Peyer's patch (tissue), 4 donors: ENCODE measurements around the gene ME2. TPM values are rescaled to one million over a fixed set of nuclear protein-coding genes. Genes with fewer than 3 reads are reported as not detected.
A peak's percentile ranks its signal among the peaks of the same experiment; 100 is the strongest.

Experiments
- DNase-seq, 3 donors: peaks; one replicate each; pipeline ENCODE4 v3.0.0-alpha.2; 2017 to 2019
- H3K27ac ChIP-seq, 4 donors: fragments of 200-600 bp; sonication (generic); one replicate each; pipeline ENCODE4 v1.5.1; 2016 to 2019
- H3K27me3 ChIP-seq, 2 donors: fragments of 200-600 bp; sonication (generic); one replicate each; pipeline ENCODE4 v1.5.1; 2019
- H3K36me3 ChIP-seq, 3 donors: fragments of 200-600 bp; sonication (generic); one replicate each; pipeline ENCODE4 v1.5.1; 2016 to 2019
- H3K4me1 ChIP-seq, 4 donors: fragments of 200-600 bp; sonication (generic); one replicate each; pipeline ENCODE4 v1.5.1; 2016 to 2019
- H3K4me3 ChIP-seq, 4 donors: fragments of 200-600 bp; sonication (generic); 1 replicate in 3 of 4; 2 replicates in 1 of 4; pipeline ENCODE4 v1.5.1; 2016 to 2019; ENCODE audit warnings: mild to moderate bottlenecking in 1 of 4
- H3K9me3 ChIP-seq, 4 donors: fragments of 200-600 bp; sonication (generic); one replicate each; pipeline ENCODE4 v1.5.1; 2016 to 2019; ENCODE audit warnings: mild to moderate bottlenecking in 1 of 4
- POLR2A ChIP-seq, 2 donors: fragments of 450-650 bp; IDR thresholded peaks; one replicate each; pipeline ENCODE4 v1.5.1; 2017; ENCODE audit warnings: antibody characterized with exemption in 2 of 2, mild to moderate bottlenecking in 2 of 2, moderate library complexity in 2 of 2
- total RNA-seq, 4 donors: library from RNA; depleted of rRNA; stranded (reverse); fragments of >200 nt; gene quantifications; one replicate each; pipeline ENCODE4 v1.1.0, GENCODE V29; 2016
- TF ChIP-seq, protein P1 (sequence below), 6 experiments: fragments of 450-650 bp in 4 of 6; fragments of 200-600 bp in 2 of 6; sonication (generic) in 1 of 6; IDR thresholded peaks; one replicate each; pipeline ENCODE4 v1.5.1; 2017 to 2019; ENCODE audit warnings: antibody characterized with exemption in 6 of 6, mild to moderate bottlenecking in 3 of 6, moderate library complexity in 1 of 6

The ME2 gene
- total RNA-seq, 4 donors from 2014 or later, result 54.5 to 147 (median 99.1) TPM

- Histone ChIP-seq H3K9me3 (no peaks in the 10 kb centered on the region), H3K27me3 (no peaks in the 10 kb centered on the region), H3K4me3 (no peak overlapping the region), H3K36me3 (no peaks in the 10 kb centered on the region), H3K27ac (no peak overlapping the region), H3K4me1 (no peaks in the 10 kb centered on the region)
- TF ChIP-seq, protein P1, sequence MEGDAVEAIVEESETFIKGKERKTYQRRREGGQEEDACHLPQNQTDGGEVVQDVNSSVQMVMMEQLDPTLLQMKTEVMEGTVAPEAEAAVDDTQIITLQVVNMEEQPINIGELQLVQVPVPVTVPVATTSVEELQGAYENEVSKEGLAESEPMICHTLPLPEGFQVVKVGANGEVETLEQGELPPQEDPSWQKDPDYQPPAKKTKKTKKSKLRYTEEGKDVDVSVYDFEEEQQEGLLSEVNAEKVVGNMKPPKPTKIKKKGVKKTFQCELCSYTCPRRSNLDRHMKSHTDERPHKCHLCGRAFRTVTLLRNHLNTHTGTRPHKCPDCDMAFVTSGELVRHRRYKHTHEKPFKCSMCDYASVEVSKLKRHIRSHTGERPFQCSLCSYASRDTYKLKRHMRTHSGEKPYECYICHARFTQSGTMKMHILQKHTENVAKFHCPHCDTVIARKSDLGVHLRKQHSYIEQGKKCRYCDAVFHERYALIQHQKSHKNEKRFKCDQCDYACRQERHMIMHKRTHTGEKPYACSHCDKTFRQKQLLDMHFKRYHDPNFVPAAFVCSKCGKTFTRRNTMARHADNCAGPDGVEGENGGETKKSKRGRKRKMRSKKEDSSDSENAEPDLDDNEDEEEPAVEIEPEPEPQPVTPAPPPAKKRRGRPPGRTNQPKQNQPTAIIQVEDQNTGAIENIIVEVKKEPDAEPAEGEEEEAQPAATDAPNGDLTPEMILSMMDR (IDR thresholded peaks at IDR 0.05), result no peak
- TF ChIP-seq POLR2A (IDR thresholded peaks at IDR 0.05), result no peak
- DNase-seq, result no peak
Observed at GRCh38 chr18:50848061-50848551, 30.8 kb upstream of the ME2 start.

DNA sequence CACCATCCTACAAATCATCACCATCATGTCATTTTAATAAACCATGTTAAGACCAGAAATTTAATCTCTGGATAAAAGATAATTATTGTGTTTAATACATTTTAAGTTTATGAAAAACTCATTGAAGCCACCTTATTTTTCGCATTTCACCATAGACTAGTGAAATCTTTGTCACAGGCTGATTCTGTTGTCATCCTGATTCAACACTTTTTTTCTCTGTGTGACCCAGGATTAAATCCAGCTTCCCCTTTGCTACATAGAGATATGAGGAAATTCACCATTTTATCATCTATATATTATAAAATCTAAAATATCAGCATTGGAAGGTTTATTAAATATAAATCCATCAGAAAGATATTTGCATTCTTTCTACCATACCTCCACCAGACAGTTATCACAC, 29.9 kb upstream of the ME2 start:
- Histone ChIP-seq H3K4me1 (no peaks in the 10 kb centered on the region), H3K27me3 (no peaks in the 10 kb centered on the region), H3K4me3 (no peak overlapping the region), H3K27ac (no peak overlapping the region), H3K36me3 (no peaks in the 10 kb centered on the region), H3K9me3 (no peaks in the 10 kb centered on the region)
- DNase-seq, result no peak
- TF ChIP-seq, protein P1 (IDR thresholded peaks at IDR 0.05), result no peak
- TF ChIP-seq POLR2A (IDR thresholded peaks at IDR 0.05), result no peak

DNA sequence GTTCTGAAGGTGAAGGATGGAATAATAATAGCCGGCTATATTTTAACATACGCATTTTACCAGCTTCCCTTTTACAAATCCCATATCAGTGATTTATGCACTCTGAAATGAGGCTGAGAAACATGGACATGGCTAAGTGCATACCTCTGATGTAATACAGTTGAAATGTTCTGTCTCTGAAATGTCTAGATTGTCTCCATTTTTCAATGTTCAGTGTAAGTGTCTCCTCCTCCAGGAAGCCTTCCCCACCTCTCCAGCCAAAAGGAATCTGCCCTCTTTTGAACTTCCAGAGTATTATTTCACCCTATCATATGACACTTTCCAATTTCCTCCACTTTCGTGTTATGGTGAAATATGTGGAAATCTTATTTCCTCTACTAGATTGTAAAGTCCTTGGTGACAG, 29.5 kb upstream of the ME2 start:
- no peak overlapping the region for H3K27ac ChIP-seq
- TF ChIP-seq, protein P1 (IDR thresholded peaks at IDR 0.05), result no peak
- no peak for TF ChIP-seq POLR2A (IDR thresholded peaks at IDR 0.05)
- H3K36me3 ChIP-seq, result no peaks in the 10 kb centered on the region
- H3K4me3 ChIP-seq, result no peak overlapping the region
- H3K9me3 ChIP-seq, result no peaks in the 10 kb centered on the region
- peaks cover 0 to 4% (median 0%) of the 10 kb centered on the region in 4 donors for H3K4me1 ChIP-seq
- no peaks in the 10 kb centered on the region for H3K27me3 ChIP-seq
- DNase-seq, result no peak

- DNase-seq, result no peak
- no peak overlapping the region for H3K27ac ChIP-seq
Observed at GRCh38 chr18:50850307-50851065, 28.4 kb upstream of the ME2 start.

DNA sequence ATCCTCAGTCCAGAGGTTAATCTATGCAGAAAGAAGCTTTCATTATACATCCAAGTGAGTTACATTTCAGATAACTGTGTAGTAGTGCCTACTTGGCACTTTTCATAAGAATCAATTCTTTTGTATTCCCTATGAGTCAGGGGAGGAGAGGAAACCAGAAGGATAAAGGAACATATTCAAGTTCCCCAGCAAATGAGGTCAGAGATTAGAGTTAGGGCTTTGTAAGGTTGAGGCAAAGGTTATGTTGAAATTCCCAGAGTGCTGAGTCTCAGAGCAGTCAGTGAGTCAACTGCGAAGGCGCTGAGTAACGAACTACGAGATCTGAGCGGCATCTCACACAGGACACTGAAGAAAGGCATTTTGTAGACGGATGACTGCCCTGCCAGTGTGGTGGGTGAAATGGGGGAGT, 25.1 kb upstream of the ME2 start:
- Histone ChIP-seq H3K27ac (peak overlapping the region in 3 of 4 donors; percentile 60 to 89 (median 81)), H3K9me3 (no peaks in the 10 kb centered on the region), H3K27me3 (no peaks in the 10 kb centered on the region), H3K36me3 (no peaks in the 10 kb centered on the region), H3K4me1 (peaks cover 0 to 6% (median 0%) of the 10 kb centered on the region in 4 donors), H3K4me3 (peak overlapping the region in 1 of 4 donors; percentile 12)
- DNase-seq, result peak in 2 of 3 donors; percentile 65 to 78
- peak in 1 of 2 donors; percentile 44 for TF ChIP-seq POLR2A (IDR thresholded peaks at IDR 0.05)
- TF ChIP-seq, protein P1 (IDR thresholded peaks at IDR 0.05), result no peak

More at GRCh38 chr18:50850307-50851065, 28.4 kb upstream of the ME2 start:
- TF ChIP-seq POLR2A (IDR thresholded peaks at IDR 0.05), result no peak
- TF ChIP-seq, protein P1 (IDR thresholded peaks at IDR 0.05), result no peak
- Histone ChIP-seq H3K36me3 (no peaks in the 10 kb centered on the region), H3K9me3 (no peaks in the 10 kb centered on the region), H3K4me1 (peaks cover 0 to 6% (median 0%) of the 10 kb centered on the region in 4 donors), H3K27me3 (no peaks in the 10 kb centered on the region), H3K4me3 (no peak overlapping the region)
